ENCODE results near the gene CNOT10.

CNOT10 gene

GRCh38 chr3:32725721-32726120, 40.7 kb downstream of the CNOT10 start:
- no peak overlapping the region for H3K4me3 ChIP-seq (ENCODE audit: low read depth, low read length)
- no peaks in the 10 kb centered on the region for H3K9me3 ChIP-seq (ENCODE audit: control insufficient read depth, insufficient read depth, low read depth, low read length)
- H3K4me1 ChIP-seq (ENCODE audit: control insufficient read depth, insufficient read depth, low read length), result no peaks in the 10 kb centered on the region
- CTCF ChIA-PET, result interaction anchor here (0.7 to 0.9 kb wide), 2 partner anchors 32 to 351 kb away, joined by 3 read pairs; no protein-coding TSS in a partner anchor
- peaks cover 42 to 67% of the 10 kb centered on the region in 2 experiments; a peak in 2 of 3 replicates for H3K36me3 ChIP-seq (ENCODE audit: control insufficient read depth in 2 of 2, insufficient read depth in 1 of 2, low read length in 2 of 2)
- POLR2A ChIA-PET, result no interaction called here
- H3K27ac ChIP-seq (ENCODE audit: extremely low read depth, low read depth, low read length), result no peak overlapping the region
- TF ChIP-seq ZNF24 (tag by site-specific recombination; IDR thresholded peaks at IDR 0.05), result no peak
- no peak for TF ChIP-seq ZBTB1 (tag by site-specific recombination; IDR thresholded peaks at IDR 0.05)
- no peak for TF ChIP-seq ZNF518A (tag by site-specific recombination; conservative IDR thresholded peaks at IDR 0.05; ENCODE audit: low read depth)
- TF ChIP-seq ZBTB7A (tag by site-specific recombination; IDR thresholded peaks at IDR 0.05; ENCODE audit: low read depth), result no peak
- TF ChIP-seq ZNF302 (tag by site-specific recombination; IDR thresholded peaks at IDR 0.05; ENCODE audit: low read depth), result no peak
- TF ChIP-seq ZNF184 (tag by site-specific recombination; IDR thresholded peaks at IDR 0.05), result no peak
- TF ChIP-seq ZNF785 (tag by site-specific recombination; IDR thresholded peaks at IDR 0.05), result no peak
- no peak for TF ChIP-seq ZNF362 (tag by site-specific recombination; IDR thresholded peaks at IDR 0.05)
- TF ChIP-seq ZNF510 (tag by site-specific recombination; IDR thresholded peaks at IDR 0.05; ENCODE audit: insufficient replicate concordance), result no peak
- no peak for TF ChIP-seq ZNF624 (tag by site-specific recombination; IDR thresholded peaks at IDR 0.05)
- no peak for TF ChIP-seq ZNF2 (tag by site-specific recombination; IDR thresholded peaks at IDR 0.05)

- Histone ChIP-seq H3K4me3 (ENCODE audit: low read depth, low read length) (no peak overlapping the region), H3K9me3 (ENCODE audit: control insufficient read depth, insufficient read depth, low read depth, low read length) (no peaks in the 10 kb centered on the region), H3K27ac (ENCODE audit: extremely low read depth, low read depth, low read length) (no peak overlapping the region), H3K36me3 (ENCODE audit: control insufficient read depth in 2 of 2, insufficient read depth in 1 of 2, low read length in 2 of 2) (peaks cover 12 to 55% of the 10 kb centered on the region in 2 experiments; a peak in 2 of 3 replicates), H3K4me1 (ENCODE audit: control insufficient read depth, insufficient read depth, low read length) (no peaks in the 10 kb centered on the region)
- CTCF ChIA-PET, result interaction anchor here (0.6 to 1.4 kb wide), 5 partner anchors 39 to 556 kb away, joined by 3 to 4 read pairs (median 3); no protein-coding TSS in a partner anchor
- POLR2A ChIA-PET, result no interaction called here
- TF ChIP-seq ZBTB48 (tag by site-specific recombination; IDR thresholded peaks at IDR 0.05) (peak; percentile 43; the same call in 1 of the 2 replicates), ZNF654 (tag by site-specific recombination; IDR thresholded peaks at IDR 0.05; ENCODE audit: low read depth) (peak; percentile 49), ZNF660 (tag by site-specific recombination; IDR thresholded peaks at IDR 0.05) (0 out of 2 replicates have a peak, but pooled peaks have one; percentile 24), YY2 (tag by site-specific recombination; IDR thresholded peaks at IDR 0.05) (no peak)
Observed at GRCh38 chr3:32733631-32734229, 48.7 kb downstream of the CNOT10 start.

- CTCF ChIA-PET, result interaction anchor here (1.2 to 2.0 kb wide), 3 partner anchors 38 to 201 kb away, joined by 3 to 4 read pairs (median 4); no protein-coding TSS in a partner anchor
- Histone ChIP-seq H3K4me1 (ENCODE audit: control insufficient read depth, insufficient read depth, low read length) (no peaks in the 10 kb centered on the region), H3K36me3 (ENCODE audit: control insufficient read depth in 2 of 2, insufficient read depth in 1 of 2, low read length in 2 of 2) (peaks cover 16 to 58% of the 10 kb centered on the region in 2 experiments; a peak in 2 of 3 replicates), H3K4me3 (ENCODE audit: low read depth, low read length) (no peak overlapping the region), H3K9me3 (ENCODE audit: control insufficient read depth, insufficient read depth, low read depth, low read length) (no peaks in the 10 kb centered on the region), H3K27ac (ENCODE audit: extremely low read depth, low read depth, low read length) (no peak overlapping the region)
- POLR2A ChIA-PET, result no interaction called here
- TF ChIP-seq ZNF610 (tag by site-specific recombination; IDR thresholded peaks at IDR 0.05; ENCODE audit: borderline replicate concordance), result no peak
- TF ChIP-seq ZNF324 (tag by site-specific recombination; IDR thresholded peaks at IDR 0.05), result no peak
- TF ChIP-seq ZNF184 (tag by site-specific recombination; IDR thresholded peaks at IDR 0.05), result no peak
- TF ChIP-seq ZFHX2 (tag by site-specific recombination; conservative IDR thresholded peaks at IDR 0.05), result no peak
- TF ChIP-seq ZNF514 (tag by site-specific recombination; IDR thresholded peaks at IDR 0.05), result no peak
- no peak for TF ChIP-seq ZNF350 (tag by site-specific recombination; IDR thresholded peaks at IDR 0.05)
- no peak for TF ChIP-seq ZNF530 (tag by site-specific recombination; IDR thresholded peaks at IDR 0.05; ENCODE audit: low read depth)
- TF ChIP-seq ZNF202 (tag by site-specific recombination; IDR thresholded peaks at IDR 0.05; ENCODE audit: borderline replicate concordance), result no peak
- no peak for TF ChIP-seq ZNF701 (tag by site-specific recombination; IDR thresholded peaks at IDR 0.05)
- no peak for TF ChIP-seq KLF17 (tag by site-specific recombination; IDR thresholded peaks at IDR 0.05)
- TF ChIP-seq ZNF548 (tag by site-specific recombination; IDR thresholded peaks at IDR 0.05), result no peak
Observed at GRCh38 chr3:32734756-32735155, 49.8 kb downstream of the CNOT10 start.

Data from HEK293 (cell line).